ENCODE measurements around the gene SBK1. TPM values are rescaled to one million over a fixed set of nuclear protein-coding genes. Genes with fewer than 3 reads are reported as not detected.

The SBK1 gene
- total and polyA plus RNA-seq, 2 of the 4 experiments (the other 2 are of a cell fraction): under 0.01 to 0.05 TPM

DNA sequence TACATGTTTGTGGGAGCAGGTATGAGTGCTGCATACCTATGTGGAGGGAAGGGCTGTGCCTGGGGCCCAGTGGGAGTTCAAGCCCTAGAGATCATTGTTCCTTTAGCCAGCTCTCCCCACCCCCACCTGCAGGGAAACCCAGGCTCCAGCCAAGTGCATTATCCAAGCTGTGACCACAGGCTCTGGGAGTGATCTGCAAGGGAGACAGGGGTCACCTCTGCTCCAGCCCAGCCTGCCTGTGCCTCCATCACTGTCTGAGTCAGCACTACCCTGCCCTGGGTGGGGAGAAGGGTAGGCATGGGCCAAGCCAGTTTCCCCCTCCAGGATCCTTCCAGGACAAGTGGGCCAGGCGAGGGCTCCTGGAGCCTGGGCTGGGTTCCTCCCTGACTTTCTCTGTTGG, 32.1 kb upstream of the SBK1 start:
- no peak overlapping the region for H3K18ac ChIP-seq (ENCODE audit: low read depth, low read length)
- in situ Hi-C loops (cut with MboI; ENCODE audit: low sequenced_read_pairs): no loop called here
- no peak overlapping the region for H2BK20ac ChIP-seq (ENCODE audit: low read depth, low read length)
- BruUV-seq (replicated peaks): no TSS peak
- ATAC-seq (ENCODE audit: low read depth) (no peak), DNase-seq (no peak)
- CTCF ChIA-PET: no interaction called here
- no peak overlapping the region for H3K9ac ChIP-seq (ENCODE audit: low read depth, low read length)
- POLR2A ChIA-PET (ENCODE audit: unreplicated experiment): no interaction called here
- no peaks in the 10 kb centered on the region for H3K79me1 ChIP-seq (ENCODE audit: low read depth in 1 of 2, low read length in 2 of 2)
- no CpG with 5 or more reads among the region's 1 CpG for WGBS, 2 experiments (ENCODE audit: extremely low coverage in 2 of 2, insufficient read length in 1 of 2)
- H3K9me3 ChIP-seq (ENCODE audit: control insufficient read depth, insufficient read depth, low read length): 0 out of 2 replicates have a peak, but pooled peaks cover 2% of the 10 kb centered on the region
- H3K23ac ChIP-seq (ENCODE audit: low read depth, low read length): no peak overlapping the region
- no peak overlapping the region for H3K4me2 ChIP-seq (ENCODE audit: low read depth, low read length)
- H3K4me1 ChIP-seq (ENCODE audit: control insufficient read depth, insufficient read depth, low read length): no peaks in the 10 kb centered on the region
- H3K27ac ChIP-seq (ENCODE audit: insufficient read depth, low read length): no peak overlapping the region
- intact Hi-C loops (cut with micrococcal nuclease): no loop called here
- H4K20me1 ChIP-seq (ENCODE audit: insufficient read depth, low read length): no peaks in the 10 kb centered on the region
- H2BK15ac ChIP-seq (ENCODE audit: low read depth, low read length): no peak overlapping the region
- no peak overlapping the region for H2AFZ ChIP-seq (replicated peaks; ENCODE audit: low read length, poor library complexity)
- no peak overlapping the region for H2AK9ac ChIP-seq (replicated peaks; ENCODE audit: low read depth, low read length, poor library complexity)
- H3K4ac ChIP-seq (ENCODE audit: low read depth, low read length): no peak overlapping the region
- H3K14ac ChIP-seq (replicated peaks; ENCODE audit: low read depth, low read length): no peak overlapping the region
- no peak overlapping the region for H4K8ac ChIP-seq (ENCODE audit: low read depth in 2 of 2, low read length in 2 of 2)
- no peak overlapping the region for H3K56ac ChIP-seq (ENCODE audit: extremely low read depth, insufficient read depth, low read length)
- TF ChIP-seq CHD1 (IDR thresholded peaks at IDR 0.05; ENCODE audit: low read depth, low read length) (no peak), MAZ (IDR thresholded peaks at IDR 0.05; ENCODE audit: borderline replicate concordance, low read depth, low read length) (no peak), FOS (IDR thresholded peaks at IDR 0.05; ENCODE audit: low read depth, low read length) (no peak), RCOR1 (IDR thresholded peaks at IDR 0.05; ENCODE audit: insufficient replicate concordance, low read length) (no peak), BHLHE40 (IDR thresholded peaks at IDR 0.05; ENCODE audit: low read depth, low read length) (no peak), POLR2A (IDR thresholded peaks at IDR 0.05; ENCODE audit: low read depth, low read length) (no peak)
- no peak overlapping the region for H2BK5ac ChIP-seq (ENCODE audit: low read depth, low read length, poor library complexity, severe bottlenecking)
- H3K36me3 ChIP-seq (ENCODE audit: control insufficient read depth, insufficient read depth, low read length): no peaks in the 10 kb centered on the region
- no peak overlapping the region for H4K91ac ChIP-seq (ENCODE audit: insufficient read depth, low read depth, low read length)
- dilution Hi-C loops (cut with HindIII; ENCODE audit: low sequenced_read_pairs, unreplicated experiment): no loop called here
- H3K9me1 ChIP-seq (ENCODE audit: insufficient read depth, low read length): no peaks in the 10 kb centered on the region
- peaks cover 62% of the 10 kb centered on the region for H3K27me3 ChIP-seq (ENCODE audit: control insufficient read depth, insufficient read depth, low read length)
- H4K5ac ChIP-seq (ENCODE audit: low read depth, low read length): no peak overlapping the region
- H3K4me3 ChIP-seq (ENCODE audit: insufficient read depth, low read depth, low read length): no peak overlapping the region
- H2AK5ac ChIP-seq (ENCODE audit: low read depth, low read length): no peak overlapping the region
- no peak overlapping the region for H2BK120ac ChIP-seq (ENCODE audit: low read depth, low read length)

All from IMR-90 (cell line).